NCI-H69 (cell line): ENCODE measurements around the gene KIAA1671.
A peak's percentile ranks its signal among the peaks of the same experiment; 100 is the strongest.

ENCODE experiments used
- DNase-seq: peaks from one replicate; lab custom pipeline; 2025; lab: John Stamatoyannopoulos, UW

The KIAA1671 gene

DNA sequence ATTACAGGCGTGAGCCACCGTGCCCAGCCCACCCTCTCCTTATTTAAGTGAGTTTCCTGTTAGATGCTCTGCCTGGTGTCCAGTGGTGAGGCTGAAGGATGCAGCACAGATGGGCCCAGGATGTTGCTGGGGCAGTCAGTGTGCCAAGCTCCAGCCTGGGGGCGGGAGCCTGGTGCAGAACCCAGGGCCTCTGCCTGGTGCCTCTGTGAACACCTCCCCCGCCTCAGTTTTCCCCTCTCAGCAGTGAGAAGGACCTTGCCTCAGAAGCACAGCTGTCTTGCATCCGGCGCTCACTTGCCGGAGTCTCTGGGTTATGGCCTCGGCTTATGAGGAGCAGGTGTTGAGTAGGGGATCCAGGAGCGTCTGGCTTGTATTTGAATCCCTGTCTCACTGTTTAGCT is 116.2 kb downstream of the KIAA1671 start:
- DNase-seq, result peak; percentile 56

DNA sequence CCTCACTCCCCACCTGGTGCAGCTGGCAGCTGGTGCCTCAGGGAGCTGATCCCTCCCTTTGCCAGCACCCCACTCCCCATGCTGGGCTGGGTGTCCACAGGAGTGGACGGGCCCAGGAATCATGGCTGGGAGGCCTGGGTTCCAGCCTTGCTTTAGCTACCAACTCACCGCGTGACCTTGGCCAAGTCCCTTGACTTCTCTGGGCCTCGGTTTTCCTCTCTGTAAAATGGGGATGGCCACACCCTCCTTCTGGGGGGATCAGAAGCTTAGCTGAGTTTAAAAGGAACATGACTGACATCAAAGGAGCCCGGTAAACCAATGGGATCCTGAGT is 116.9 kb downstream of the KIAA1671 start:
- no peak for DNase-seq

DNA sequence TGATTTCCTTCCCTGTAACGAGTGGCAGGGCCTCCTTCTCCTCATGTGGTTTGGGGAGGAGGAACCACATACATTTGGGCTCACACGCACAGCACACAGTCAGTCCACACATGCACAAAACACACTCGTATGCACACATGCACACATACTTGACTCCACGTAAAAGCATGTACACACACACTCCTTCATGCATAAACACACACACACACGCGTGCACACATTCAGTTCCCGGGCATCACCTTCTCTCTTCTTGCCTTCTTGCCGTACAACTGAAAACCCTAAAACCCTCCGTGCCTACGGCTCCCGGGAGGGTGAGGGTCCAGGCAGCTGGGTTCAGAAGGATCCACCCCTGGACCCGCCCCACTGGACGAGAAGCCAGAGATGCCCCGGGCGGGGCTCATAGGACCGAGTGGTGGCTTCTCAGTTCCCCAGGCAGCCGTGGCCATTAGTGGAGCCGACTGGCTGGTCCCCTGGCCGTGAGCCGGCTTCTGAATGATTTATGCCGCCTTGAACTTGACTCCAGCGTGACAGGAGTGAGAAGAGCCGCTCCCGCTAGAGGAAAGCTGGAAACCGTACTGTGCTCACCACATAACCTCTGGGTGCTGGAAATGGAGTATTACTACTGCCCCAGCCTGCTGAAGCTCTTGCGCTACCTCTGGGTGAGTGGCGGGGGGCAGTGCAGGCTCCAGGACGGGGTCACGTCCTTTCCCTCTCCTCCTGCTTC is 117.4 kb downstream of the KIAA1671 start:
- no peak for DNase-seq

DNA sequence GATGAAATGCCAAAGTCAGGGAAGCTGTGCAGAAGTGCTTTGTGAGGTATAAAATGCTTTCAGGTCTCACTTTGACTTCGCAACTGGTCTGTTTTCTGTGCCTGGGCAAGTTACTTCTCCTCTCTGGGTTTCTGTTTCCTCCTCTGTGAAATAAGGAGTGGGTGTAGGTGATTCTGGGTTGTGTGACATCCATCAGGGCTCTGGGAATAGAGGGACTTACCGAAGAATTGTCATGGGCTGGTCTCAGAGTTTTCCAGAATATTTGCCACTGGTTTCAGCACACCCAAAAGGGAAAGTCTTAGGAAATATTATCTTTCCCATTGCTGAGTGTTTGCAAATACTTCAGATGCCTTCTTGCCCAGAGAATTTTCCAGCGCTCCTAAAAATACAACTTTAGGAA is 118.4 kb downstream of the KIAA1671 start:
- DNase-seq, result no peak

DNA sequence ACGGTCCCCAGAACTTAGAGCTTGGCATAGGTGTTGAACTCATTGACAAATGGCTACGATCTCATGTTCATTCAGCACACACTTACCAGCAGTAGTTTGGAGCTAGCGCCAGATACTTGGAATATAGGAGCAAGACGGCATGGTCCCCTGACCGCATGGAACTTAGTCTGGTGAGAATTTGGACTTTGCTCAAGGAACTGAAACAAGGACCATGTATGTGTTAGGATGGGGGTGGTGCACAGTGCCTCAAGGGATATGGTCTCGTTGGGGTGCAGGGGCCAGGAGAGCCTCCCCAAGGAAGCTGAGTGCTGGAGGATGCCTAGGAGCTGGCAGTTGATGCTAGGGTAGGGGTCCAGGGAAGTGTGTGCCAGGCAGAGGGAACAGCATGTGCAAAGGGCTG is 119.2 kb downstream of the KIAA1671 start:
- no peak for DNase-seq

DNA sequence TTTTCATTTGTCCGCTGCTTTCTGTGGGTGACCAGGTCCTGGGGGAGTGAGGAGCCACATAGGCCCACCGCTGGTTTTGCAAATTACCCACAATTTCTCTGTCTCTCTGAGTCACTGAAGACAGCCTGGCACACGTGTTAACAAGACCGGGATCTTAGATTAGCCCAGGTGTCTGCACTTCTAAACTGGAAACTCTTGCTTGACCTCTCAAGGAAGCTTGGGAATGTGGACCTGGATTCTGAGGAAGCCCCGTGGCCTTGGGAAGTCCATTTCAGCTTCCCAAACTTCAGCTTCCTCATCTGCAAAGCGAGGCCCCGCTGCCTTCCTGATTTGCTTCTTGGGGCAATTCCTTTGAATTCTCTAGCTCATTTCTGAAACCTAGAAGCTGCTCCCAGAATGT is 119.9 kb downstream of the KIAA1671 start:
- no peak for DNase-seq

DNA sequence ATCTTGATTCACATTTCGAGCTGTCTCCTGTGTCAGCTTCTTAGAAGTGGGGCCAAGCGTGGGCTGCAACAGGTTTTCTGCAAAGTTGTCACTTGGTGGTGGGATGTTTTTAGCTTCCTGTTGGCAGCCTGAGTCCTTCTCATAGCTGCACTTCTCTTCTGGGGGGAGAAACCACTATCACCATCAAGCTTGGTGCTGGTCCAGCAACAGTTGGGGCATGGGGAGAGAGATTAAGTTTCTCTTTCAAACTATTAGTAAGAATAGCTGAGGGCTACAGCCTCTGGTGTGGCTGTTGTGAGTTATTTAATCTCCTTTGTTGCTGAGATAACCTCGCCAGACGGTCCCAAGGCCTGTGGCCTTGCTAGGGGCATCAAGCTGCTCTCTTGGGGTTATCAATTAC is 123.8 kb downstream of the KIAA1671 start:
- peak; percentile 53 for DNase-seq

DNA sequence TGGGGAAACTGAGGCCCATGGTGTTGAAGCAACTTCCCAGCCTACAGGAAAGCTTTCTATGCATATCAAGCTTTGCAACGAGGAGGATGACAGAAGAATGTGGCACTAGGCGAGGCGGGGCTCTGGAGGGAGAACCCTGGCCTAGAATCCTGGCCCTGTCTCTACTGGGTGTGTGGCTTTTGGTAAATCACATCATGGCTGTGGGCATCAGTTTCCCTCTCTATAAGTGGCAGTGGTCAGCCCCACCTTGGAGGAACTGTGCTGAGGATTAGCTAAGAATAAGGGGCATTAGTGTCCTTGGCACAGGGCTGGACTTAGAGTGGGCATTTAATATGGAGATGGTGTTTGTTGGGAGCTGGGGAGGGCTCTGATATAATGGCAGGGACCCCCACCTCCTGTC is 124.5 kb downstream of the KIAA1671 start:
- DNase-seq, result no peak

DNA sequence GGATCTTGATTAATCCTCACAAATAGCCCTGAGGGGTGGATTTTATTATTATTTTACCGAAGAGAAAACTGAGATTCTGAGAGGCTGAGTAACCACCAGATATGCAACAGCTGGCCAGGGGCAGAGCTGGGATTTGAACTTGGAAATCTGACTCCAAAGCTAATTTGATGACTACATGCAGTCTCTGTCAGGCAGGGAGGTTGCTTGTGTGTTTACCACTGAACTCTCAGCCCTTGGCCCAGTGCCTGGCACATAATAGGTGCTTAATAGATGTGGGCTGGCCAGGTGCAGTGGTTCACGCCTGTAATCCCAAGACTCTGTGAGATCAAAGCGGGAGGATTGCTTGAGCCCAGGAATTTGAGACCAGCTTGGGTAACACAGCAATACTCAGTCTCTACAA is 125.4 kb downstream of the KIAA1671 start:
- DNase-seq, result peak; percentile 95

DNA sequence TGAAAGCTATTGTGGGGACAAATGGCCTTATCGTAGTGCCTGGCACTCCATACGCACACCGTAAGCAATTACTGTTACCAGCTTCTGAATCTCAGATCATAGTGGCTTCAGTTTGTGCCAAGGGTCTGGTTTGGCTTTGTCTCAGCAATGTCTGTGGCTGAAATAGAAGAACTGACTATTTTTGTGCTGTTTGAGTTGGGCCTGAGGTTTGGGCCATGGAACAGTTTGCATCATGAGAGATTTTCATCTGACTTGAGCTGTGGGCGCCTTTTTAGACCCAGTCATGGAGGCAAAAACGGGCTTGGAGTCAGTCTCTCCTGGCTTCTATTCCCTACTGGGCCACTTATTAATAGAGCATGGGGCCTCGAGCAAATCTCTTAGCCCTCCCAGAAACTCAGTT is 126.1 kb downstream of the KIAA1671 start:
- DNase-seq, result no peak

DNA sequence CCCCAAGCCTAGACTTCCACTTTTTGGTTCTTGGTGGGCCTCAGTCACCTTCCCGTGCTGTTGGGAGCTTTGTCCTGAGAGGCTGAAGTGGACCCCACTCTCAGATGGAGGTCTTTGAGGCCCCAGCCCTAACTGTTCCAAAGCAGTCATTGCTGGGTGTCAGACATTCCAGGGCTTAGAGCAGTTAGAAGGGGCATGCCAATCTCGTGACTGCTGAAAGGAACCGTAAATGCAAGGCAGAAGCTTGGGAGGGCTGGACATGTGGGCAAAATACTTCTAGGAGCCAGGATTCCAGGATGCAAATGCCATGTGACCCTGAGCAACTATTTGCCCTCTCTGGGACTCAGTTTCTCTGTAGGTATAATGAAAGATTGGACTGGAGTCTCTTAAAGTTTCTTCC is 128.3 kb downstream of the KIAA1671 start:
- no peak for DNase-seq

DNA sequence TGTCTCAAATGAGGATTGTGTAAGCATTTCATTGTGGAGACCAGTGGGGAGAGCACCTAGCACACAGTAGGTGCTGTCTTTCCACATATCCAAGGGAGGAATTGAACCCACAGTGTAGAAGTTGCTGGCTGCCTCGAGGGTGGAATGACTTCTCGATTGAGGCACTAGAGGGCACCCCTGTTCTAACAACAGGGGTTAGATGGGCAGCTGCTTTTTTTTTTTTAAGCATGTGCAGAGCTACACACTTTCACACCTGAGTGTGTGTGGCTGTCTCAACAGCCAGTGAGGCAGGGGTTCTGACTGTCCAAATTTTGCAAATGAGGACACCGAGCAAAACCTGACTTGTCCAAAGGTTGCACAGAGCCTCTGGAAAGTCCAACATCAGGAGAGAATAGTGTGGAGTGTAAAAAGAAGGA is 128.9 kb downstream of the KIAA1671 start:
- peak; percentile 79 for DNase-seq

DNA sequence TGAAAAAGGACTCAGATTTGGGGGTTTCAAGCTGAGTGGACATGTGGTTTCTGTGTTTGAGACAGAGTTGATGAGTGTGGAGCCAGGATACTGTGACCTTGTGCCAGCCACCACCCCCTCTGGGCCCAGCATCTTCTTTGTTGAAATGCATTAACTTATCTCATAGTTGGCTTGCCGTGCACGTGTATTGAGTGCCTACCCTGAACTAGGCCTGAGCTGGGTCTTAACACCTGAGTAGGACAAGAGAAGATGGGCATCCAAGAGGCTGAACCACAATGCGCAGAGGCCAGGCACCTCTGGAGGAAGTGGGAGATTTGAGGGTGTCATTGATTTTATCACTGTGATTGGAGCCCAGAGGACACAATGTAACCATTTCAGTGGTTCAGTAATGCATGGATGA is 129.6 kb downstream of the KIAA1671 start:
- DNase-seq, result no peak

DNA sequence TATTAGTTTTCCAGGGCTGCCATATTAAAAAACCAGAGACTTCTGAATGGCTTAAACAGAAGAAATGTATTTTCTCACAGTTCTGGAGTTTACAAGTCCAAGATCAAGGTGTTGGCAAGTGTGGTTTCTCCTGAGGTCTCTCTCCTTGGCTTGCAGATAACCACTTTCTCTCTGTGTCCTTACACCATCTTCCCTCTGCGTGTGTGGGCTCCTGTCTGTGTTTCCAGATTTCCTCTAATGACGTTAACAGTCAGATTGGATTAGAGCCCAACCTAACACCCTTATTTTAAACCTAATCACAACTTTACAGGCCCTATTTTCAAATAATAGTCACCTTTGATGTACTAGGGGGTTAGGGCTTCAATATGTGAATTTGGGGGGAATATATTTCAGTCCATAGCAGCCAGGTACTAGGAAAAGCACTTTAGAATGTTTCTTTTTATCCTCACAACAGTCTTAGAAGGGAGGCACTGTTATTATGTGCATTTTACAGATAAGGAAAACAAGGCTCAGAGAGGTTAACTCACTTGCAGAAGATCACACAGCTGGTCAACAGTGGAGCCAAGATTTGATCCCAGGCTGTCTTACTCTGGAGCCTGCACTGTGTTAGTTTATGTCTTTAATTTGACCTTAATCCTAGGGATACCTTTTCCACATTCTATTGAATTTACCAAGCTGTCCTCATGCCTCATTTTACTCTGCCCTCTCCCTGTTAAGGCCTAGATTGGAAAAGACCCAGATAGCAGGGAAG is 130.7 kb downstream of the KIAA1671 start:
- DNase-seq, result no peak

DNA sequence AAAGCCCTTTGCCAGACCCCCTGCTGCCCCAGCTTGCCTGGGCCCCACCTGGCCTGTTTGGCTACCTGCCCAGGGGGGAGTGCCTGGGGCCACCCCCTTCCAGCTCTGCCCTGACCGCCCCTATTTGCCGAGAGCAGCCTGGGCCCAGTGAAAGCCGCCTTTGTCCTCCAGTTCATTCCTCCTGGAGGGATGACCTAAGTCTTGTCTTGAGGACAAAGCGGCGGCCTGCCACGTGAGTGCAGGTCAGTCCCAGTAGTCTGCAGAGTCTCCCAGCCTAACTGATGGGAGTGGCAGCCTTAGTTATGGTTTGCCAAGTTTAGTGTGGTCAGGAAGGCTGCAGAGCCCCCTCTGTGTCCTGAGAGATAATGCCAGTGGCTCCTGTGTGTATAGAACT is 131.3 kb downstream of the KIAA1671 start:
- DNase-seq, result peak; percentile 95

DNA sequence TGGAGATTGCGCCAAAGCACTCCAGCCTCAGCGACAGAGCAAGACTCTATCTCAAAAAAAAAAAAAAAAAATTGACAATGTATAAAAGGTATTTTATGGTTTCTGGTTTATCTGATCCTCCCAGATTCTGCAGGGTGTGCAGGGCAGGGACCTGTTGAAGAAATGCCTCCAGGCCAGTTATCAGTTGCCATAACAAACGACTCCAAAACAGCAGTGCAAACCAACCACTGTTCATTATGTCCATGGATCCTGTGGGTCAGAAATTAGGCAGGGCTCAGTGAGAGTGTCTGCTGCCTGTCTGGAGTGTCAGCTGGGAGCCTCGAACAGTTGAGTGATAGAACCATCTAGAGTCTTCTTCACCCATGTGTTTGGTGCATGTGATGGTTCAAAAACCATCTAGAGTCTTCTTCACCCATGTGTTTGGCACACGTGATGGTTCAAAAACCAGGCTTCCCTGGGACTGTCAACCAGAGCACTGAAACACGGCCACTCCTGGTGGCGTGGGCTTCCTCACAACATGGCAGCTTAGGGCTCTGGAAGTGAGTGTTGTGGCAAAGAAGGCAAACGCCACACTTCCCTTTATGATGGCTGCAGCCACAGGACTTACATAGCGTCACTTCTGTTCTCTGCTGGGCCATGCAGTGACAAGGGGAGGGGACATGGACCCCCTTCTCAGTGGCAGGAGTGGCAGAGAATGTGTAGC is 132.0 kb downstream of the KIAA1671 start:
- DNase-seq, result peak; percentile 65

DNA sequence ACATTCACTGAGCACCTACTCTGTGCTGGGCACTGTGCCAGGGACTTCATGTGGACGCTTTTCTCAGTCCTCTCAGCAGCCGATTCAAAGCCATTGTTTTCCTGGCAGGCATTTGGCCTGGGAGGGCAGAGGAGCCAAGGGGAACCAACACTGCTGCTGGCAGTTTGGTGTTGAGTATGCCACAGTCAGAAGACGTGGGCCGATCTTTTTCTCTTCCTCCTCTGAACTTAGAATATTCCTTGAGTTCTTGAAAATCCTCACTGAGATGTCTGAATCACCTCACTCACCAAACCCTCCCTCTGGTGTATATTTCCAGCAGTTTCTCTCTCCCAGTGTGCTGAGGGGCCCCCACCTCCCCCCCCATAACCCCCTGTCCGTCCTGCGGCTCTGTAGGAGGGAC is 132.6 kb downstream of the KIAA1671 start:
- DNase-seq, result peak; percentile 58

DNA sequence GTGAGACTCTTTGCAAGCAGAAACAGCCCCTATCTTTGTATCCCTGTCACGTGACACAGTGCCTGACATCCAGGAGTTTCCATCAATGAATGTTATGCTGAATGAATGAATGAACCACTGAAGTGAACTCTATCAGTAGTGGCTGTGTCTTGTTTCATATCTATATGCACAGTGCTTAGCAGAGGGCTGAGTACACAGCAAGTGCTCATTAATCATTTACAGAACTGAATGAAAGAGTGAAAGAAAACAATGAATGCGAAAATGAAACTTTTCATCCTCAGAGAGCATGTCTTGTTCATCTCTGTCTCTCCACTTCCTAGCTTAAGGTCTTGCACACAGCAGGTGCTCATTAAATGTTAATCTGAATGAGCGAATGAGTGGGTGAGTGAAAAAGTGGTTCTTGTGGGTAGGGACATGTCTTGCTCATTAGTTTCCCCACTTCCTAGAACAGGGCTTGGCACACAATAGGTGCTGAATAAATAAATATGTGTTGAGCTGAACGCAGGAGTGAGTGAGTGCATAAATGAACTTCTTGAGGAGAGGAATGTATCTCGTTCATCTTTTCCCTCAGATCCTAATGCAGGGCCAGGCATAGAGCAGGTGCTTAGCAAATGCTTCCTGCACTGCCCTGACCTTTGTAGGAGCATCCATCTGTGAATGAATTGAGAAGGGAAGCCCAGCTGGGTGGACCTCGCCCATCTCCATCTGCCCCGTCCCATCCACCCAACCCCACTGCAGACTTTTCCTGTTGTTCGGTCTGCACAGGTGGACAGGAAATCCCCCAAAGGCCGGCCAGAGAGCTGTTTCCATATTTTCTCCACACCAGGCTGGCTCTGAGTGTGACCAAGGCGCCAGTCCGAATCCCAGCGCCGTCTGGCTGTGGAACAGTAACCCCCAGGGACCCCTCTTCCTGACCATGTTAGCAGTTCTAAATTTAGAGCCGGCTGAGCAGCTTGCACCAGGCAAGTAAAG is 133.7 kb downstream of the KIAA1671 start:
- peak; percentile 87 for DNase-seq

DNA sequence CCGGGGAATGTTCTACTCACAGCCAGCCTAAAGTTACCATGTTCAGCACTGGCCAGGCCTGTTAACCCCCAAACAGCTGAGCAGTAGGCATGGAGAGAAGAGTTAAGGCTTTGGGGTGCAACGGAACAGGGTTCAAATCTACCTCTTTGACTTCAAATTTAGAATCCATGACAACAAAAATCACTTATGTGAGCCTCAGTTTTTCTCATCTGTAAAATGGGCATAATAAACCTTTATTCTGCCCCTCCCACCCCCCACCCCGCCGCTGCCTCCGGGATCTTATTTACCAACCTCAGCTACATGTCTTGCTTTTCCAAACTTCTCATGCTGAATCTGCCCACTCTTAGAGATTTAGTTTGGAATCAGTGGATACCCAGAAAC is 134.4 kb downstream of the KIAA1671 start:
- DNase-seq, result no peak

DNA sequence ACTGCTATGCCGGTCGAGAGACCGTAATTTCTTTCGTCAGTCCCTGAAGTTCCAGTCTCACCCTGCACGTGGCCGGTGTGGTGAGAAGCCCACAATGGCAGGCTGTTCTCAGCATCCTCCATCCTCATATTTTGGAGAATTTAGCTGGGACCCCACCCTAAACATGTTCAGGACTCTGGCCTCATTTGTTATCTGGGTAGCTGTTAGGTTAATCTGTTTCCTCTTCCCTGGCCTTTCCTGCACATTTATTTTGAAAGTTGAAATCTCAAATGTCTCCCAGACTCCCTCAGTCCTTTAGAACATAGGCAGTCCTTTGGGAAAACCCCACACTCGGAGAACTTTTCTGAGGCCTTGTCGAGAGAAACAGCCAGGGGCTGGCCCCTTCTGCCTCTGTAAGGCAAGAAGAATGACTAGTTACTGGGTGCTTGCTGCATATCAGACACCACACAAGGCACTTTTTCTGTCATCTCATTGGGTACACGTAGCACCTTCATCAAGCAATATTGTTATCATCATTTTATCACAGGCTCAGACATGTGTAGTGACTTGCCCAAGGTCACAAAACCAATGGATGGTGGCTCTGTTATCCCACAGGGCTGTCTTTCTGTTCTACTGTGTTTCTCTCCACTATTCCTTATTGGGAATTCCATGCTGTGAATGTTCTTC is 137.8 kb downstream of the KIAA1671 start:
- DNase-seq, result no peak

DNA sequence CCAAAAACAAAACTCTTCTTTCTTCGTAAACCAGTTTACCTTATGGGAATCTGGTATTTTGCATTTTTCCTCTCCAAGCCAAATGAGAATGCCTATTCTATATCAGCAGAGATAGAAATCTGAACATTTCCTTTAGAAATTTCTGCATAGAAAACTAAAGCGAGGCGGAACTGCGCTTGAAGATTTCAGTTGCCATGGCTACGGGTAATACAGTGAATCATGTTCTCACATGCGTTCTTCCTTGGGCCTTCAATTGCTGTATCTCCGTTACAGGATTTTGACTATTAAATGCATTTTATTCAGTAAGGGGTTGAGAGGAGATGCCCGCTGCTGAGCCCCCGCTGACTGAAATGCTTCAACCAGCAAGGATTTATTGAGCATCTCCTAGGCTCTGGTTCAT is 138.9 kb downstream of the KIAA1671 start:
- no peak for DNase-seq

DNA sequence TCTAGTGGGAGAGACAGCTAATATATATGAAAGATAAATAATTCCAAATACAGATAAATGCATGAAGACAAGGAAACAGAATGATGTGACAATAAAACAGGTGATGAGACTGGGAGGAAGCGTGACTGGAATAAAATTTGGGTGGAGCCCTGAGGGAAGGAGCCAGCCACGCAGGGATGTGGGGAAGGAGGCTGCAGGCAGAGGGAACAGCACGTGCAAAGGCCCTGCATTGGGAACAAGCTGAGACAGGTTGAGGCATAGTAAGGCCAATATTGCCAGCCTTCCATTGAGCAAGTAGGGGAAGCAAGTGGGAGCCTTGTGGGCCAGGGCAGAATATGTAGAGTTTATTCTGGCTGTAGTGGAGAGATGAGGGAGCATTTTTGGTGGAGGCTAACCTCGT is 139.6 kb downstream of the KIAA1671 start:
- no peak for DNase-seq
